ENCODE data around the gene PRAME.

PRAME gene

DNA sequence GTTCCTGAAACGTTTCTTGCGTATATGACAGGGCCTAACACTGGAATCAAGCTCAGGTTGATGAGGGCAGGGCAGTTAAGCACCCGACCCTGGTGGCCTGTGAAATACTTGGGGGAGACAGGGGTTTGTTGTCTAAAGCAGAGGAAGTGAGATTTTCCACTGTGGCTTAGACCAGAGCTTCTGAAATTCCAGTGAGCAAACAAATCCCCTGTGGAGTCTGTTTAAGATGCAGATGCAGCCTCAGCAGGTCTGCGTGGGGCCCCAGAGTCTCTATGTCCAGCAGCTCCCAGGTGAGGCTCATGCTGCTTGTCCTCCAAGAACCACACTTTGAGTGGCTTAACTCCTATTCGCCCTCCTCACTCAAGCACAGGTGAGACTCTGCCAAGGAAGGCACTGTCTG lies 39.1 kb upstream of the PRAME start:
- TF ChIP-seq, protein P1, sequence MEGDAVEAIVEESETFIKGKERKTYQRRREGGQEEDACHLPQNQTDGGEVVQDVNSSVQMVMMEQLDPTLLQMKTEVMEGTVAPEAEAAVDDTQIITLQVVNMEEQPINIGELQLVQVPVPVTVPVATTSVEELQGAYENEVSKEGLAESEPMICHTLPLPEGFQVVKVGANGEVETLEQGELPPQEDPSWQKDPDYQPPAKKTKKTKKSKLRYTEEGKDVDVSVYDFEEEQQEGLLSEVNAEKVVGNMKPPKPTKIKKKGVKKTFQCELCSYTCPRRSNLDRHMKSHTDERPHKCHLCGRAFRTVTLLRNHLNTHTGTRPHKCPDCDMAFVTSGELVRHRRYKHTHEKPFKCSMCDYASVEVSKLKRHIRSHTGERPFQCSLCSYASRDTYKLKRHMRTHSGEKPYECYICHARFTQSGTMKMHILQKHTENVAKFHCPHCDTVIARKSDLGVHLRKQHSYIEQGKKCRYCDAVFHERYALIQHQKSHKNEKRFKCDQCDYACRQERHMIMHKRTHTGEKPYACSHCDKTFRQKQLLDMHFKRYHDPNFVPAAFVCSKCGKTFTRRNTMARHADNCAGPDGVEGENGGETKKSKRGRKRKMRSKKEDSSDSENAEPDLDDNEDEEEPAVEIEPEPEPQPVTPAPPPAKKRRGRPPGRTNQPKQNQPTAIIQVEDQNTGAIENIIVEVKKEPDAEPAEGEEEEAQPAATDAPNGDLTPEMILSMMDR (IDR thresholded peaks at IDR 0.05; ENCODE audit: extremely low read depth, missing control alignments), result no peak
- no peak for DNase-seq (ENCODE audit: low spot score)

GRCh38 chr22:22595001-22595835 lies 36.2 kb upstream of the PRAME start:
- TF ChIP-seq, protein P1 (IDR thresholded peaks at IDR 0.05; ENCODE audit: extremely low read depth, missing control alignments), result no peak
- DNase-seq (ENCODE audit: low spot score), result no peak

DNA sequence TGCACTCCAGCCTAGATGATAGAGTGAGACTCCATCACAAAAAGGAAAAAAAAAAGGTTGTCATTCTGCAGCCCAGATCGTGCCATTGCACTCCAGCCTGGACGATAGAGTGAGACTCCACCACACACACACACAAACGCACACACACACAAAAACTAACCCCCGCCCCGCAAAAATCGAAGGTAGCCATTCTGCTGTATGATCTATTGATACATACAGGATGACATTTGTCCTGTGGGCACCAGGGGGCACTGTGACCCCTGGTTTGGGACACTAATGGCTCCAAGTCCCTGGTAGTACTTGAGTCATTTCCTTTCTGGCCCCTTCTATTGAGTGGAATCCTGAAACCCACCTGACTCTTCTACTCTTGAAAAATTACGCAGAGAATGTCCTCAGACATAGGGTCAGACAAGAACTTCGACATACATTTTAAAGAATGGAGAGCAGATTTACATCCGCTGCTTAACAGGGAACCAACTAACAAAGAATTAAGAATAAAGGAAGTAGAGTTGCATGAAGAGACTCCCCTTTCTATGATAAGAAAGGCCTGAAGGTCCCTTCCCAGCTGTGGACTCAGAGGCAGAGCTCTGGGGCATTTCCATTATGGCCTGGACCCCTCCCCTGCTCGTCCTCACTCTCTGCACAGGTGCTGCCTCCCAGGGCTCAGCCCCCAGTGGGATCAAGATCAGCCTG lies 35.0 kb upstream of the PRAME start:
- TF ChIP-seq, protein P1 (IDR thresholded peaks at IDR 0.05; ENCODE audit: extremely low read depth, missing control alignments), result peak; percentile 71
- DNase-seq (ENCODE audit: low spot score), result peak; percentile 69

GRCh38 chr22:22593250-22593649 lies 34.2 kb upstream of the PRAME start:
- TF ChIP-seq, protein P1 (IDR thresholded peaks at IDR 0.05; ENCODE audit: extremely low read depth, missing control alignments), result no peak
- no peak for DNase-seq (ENCODE audit: low spot score)

DNA sequence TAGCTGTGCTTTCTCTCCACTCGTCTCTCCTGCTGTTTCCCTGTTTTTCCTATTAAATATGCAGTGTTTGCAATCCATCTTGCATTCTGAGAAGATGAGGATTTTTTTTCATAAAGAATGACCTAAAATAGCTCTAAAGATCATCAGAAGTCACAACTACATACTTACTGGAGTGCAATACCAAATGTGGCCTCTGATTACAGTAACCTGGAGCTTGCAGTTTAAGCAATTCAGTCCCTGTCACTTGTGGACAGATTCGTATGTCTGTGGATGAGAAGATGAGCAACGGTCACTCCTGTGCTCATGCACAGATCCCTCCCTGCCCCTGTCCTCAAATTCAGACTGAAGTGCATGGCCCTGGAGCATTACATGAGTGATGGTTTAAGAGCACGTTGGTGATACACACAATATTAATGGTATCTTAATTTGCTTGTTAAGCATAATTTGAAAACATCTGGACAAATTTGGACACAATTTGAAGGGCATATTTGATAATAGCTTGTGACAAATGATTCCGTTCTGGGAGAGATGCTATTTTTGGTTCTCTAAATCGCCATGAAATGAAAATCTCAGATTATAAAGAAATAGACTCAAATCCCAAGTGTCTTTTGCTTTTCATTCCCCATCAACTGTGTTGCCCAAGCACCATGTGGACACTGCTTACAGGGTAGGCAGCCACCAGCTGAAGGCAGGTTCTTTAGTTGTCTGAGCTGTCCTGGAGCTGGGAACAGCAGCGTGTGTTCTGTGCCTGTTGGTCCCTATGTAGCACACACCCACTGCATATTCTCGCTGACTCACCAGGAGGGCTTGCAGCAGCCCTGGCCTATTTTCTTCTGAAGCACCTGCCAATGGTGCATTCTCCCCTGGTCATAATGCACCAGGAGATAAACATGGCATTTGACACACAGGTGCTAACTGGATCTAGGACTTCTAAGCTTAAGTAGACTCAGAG lies 32.6 kb upstream of the PRAME start:
- no peak for DNase-seq (ENCODE audit: low spot score)
- TF ChIP-seq, protein P1 (IDR thresholded peaks at IDR 0.05; ENCODE audit: extremely low read depth, missing control alignments), result no peak

- no peak for DNase-seq (ENCODE audit: low spot score)
Observed at GRCh38 chr22:22590136-22590891, 31.2 kb upstream of the PRAME start.

More at GRCh38 chr22:22590136-22590891, 31.2 kb upstream of the PRAME start:
- TF ChIP-seq, protein P1 (IDR thresholded peaks at IDR 0.05; ENCODE audit: extremely low read depth, missing control alignments), result no peak
